GF-D8 (cell line): ENCODE measurements around the gene ST6GAL1.

ENCODE experiments used
- DNase-seq: peaks from one replicate; lab custom pipeline; 2025; lab: John Stamatoyannopoulos, UW

Gene ST6GAL1

GRCh38 chr3:186915806-186916796 is 14.2 kb upstream of the ST6GAL1 start:
- peak; percentile 31 for DNase-seq

GRCh38 chr3:186917512-186918312 is 12.6 kb upstream of the ST6GAL1 start:
- no peak for DNase-seq

GRCh38 chr3:186920301-186920700 is 10.0 kb upstream of the ST6GAL1 start:
- no peak for DNase-seq

GRCh38 chr3:186920796-186921195 is 9.5 kb upstream of the ST6GAL1 start:
- no peak for DNase-seq

GRCh38 chr3:186921578-186921977 is 8.7 kb upstream of the ST6GAL1 start:
- no peak for DNase-seq

- DNase-seq, result no peak
Measured at GRCh38 chr3:186922224-186922623, 8.1 kb upstream of the ST6GAL1 start.

- DNase-seq, result no peak
Measured at GRCh38 chr3:186922790-186923189, 7.5 kb upstream of the ST6GAL1 start.

- no peak for DNase-seq
Measured at GRCh38 chr3:186923241-186923640, 7.1 kb upstream of the ST6GAL1 start.

- no peak for DNase-seq
Measured at GRCh38 chr3:186925826-186926225, 4.5 kb upstream of the ST6GAL1 start.

GRCh38 chr3:186929186-186929585 is 1.1 kb upstream of the ST6GAL1 start:
- DNase-seq, result no peak

- DNase-seq, result no peak
Measured at GRCh38 chr3:186929685-186930084, 641 bp upstream of the ST6GAL1 start.

GRCh38 chr3:186930641-186931531 is 560 bp downstream of the ST6GAL1 start:
- peak; percentile 37 for DNase-seq

GRCh38 chr3:186931532-186932280 is 1.4 kb downstream of the ST6GAL1 start:
- DNase-seq, result no peak

- DNase-seq, result no peak
Measured at GRCh38 chr3:186932281-186933181, 2.2 kb downstream of the ST6GAL1 start.

GRCh38 chr3:186933816-186934215 is 3.5 kb downstream of the ST6GAL1 start:
- no peak for DNase-seq

- DNase-seq, result no peak
Measured at GRCh38 chr3:186935133-186935532, 4.8 kb downstream of the ST6GAL1 start.

- no peak for DNase-seq
Measured at GRCh38 chr3:186937017-186937875, 6.9 kb downstream of the ST6GAL1 start.

- DNase-seq, result no peak
Measured at GRCh38 chr3:186938716-186939115, 8.4 kb downstream of the ST6GAL1 start.

- DNase-seq, result no peak
Measured at GRCh38 chr3:186939536-186939935, 9.2 kb downstream of the ST6GAL1 start.
